Astrocyte of the cerebellum (primary cell): ENCODE data around the gene A2ML1.

Experiments used
- DNase-seq: peaks from one replicate; pipeline ENCODE4 v3.0.0-alpha.2; 2011; ENCODE audit warnings: low read depth
- H3K4me3 ChIP-seq: 2 replicates; pipeline ENCODE4 v1.5.1; 2011; ENCODE audit warnings: mild to moderate bottlenecking, low read depth, low read length, moderate library complexity
- in situ Hi-C: cut with HindIII; loops from 2 replicates; pipeline ENCODE4 v1.10.0; 2017; ENCODE audit warnings: low sequenced_read_pairs
- TF ChIP-seq, protein P1 (sequence below): IDR thresholded peaks from 2 replicates; pipeline ENCODE4 v1.5.1; 2012; ENCODE audit warnings: low read length, low read depth, moderate library complexity, mild to moderate bottlenecking; ENCODE audit errors: missing control alignments

Gene A2ML1

DNA sequence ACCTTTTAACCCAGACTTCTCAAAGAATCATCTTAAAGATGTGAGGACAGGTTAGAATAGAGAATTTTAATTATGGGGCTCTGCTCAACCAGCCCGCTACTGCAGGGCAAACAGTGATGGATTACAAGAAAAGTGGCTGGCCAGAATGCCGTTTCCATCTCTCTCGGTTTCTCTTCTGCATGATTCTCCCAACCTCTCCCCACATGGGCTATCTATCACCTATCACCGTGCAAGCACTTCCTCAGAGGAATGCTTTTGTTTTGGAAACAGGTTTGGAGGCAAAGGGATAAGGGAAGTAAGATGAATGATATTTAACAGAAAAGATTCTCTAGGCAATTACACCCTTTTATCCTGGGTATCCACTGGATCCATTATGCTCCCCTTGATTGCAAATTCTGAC is 54.5 kb downstream of the A2ML1 start:
- TF ChIP-seq, protein P1, sequence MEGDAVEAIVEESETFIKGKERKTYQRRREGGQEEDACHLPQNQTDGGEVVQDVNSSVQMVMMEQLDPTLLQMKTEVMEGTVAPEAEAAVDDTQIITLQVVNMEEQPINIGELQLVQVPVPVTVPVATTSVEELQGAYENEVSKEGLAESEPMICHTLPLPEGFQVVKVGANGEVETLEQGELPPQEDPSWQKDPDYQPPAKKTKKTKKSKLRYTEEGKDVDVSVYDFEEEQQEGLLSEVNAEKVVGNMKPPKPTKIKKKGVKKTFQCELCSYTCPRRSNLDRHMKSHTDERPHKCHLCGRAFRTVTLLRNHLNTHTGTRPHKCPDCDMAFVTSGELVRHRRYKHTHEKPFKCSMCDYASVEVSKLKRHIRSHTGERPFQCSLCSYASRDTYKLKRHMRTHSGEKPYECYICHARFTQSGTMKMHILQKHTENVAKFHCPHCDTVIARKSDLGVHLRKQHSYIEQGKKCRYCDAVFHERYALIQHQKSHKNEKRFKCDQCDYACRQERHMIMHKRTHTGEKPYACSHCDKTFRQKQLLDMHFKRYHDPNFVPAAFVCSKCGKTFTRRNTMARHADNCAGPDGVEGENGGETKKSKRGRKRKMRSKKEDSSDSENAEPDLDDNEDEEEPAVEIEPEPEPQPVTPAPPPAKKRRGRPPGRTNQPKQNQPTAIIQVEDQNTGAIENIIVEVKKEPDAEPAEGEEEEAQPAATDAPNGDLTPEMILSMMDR: no peak
- in situ Hi-C loops: no loop called here
- no peak overlapping the region for H3K4me3 ChIP-seq
- no peak for DNase-seq

DNA sequence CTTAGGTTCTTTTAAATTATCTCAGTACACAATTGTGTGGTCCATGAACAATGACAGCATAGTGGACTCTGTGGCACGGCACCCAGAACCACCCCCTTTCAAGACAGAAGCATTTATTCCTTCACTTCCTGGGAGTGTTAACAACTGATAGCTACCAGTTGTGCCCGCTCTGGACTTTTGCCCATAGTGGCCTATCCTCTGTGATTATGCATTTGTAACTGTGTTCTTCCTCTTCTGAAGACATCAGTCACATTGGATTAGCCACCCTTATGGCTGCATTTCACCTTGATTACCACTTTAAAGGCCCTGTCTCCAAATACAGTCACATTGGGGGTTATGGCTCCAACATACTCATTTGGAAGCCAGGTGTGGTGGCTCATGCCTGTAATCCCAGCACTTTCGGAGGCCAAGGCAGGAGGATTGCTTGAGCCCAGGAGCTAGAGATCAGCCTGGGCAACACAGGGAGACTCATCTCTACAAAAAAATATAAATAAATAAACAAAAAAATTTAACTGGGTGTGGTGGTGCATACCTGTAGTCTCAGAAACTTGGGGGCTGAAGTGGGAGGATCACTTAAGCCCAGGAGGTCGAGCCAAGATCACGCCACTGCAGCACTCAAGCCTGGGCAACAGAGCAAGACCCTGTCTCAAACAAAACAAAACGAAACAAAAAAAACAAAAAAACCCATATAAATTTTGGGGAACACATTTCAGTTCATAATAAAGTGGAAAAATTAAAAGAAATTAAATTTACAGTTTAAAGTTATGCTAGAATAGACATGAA is 64.3 kb downstream of the A2ML1 start:
- H3K4me3 ChIP-seq: no peak overlapping the region
- no peak for DNase-seq
- TF ChIP-seq, protein P1: no peak
- in situ Hi-C loops: no loop called here

DNA sequence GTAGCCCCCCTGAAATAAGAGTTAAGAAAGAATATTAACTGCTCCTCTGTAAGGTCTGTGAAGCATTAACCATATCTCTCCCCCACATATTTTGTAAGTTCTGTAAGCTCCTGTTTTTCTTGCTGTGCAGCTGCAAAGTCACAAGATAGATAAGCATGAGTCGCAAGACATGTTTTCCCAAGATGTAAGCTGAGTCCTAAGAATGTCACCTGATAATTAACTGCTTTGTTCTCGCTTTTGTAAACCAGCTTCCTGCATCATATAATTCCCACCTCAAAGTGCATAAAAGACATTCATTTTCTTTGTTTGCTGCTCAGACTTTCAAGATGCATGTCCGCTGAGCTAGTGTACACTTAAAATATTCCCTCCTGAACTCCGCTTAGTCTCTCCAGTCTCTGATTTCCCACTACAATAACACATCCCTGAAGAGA is 64.9 kb downstream of the A2ML1 start:
- no peak overlapping the region for H3K4me3 ChIP-seq
- TF ChIP-seq, protein P1: no peak
- in situ Hi-C loops: no loop called here
- no peak for DNase-seq

DNA sequence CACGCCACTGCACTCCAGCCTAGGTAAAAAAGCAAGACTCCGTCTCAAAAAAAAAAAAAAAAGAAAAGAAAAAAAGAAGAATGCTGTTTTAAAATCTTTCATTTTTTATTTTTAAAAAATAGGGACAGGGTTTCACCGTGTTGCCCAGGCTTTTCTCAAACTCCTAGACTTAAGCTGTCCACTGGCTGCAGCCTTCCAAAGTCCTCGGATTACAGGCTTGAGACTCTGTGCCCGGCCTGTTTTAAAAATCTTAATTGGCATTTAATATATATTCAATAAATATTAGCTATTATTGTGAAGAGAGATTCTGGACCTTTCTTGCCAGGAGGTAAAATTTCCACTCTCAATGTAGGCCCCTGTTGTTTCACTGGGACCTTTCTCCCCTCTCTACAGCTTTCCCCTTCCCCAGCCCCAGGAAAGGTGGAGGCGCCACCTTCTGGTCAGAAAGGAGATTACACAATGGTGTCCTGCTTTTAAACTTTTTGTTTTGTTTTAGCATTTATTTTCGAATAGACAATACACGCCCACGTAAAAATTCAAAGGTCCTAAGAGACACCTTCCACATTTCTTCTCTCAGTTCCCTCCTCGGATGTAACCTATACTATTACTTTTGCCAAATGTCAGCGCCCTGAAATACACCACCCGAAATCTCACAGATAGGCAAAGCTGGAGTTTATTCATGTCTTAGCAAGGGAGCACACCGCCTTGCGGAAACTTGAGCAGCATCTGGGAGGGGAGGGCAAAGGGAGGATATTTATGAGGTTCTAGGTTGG is 68.1 kb downstream of the A2ML1 start:
- H3K4me3 ChIP-seq: peak overlapping the region; percentile 54
- TF ChIP-seq, protein P1: peak; percentile 87
- in situ Hi-C loops: no loop called here
- DNase-seq: peak; percentile 22

DNA sequence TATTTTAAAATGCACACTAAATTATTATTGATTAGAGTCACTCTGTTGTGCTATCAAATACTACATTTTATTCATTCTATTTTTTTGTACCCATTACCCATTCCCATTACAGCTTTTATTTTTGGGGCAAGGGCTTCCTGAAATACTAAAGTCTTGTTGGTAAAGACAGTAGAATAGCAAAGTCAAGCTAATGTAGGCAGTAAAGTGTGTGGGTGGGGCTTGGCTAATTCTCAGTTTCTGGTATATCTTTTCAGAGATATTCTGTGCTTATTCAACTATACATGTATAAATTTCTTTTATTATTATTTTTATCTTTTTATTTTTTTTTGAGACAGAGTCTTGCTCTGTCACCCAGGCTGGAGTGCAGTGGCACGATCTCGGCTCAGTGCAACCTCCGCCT is 69.6 kb downstream of the A2ML1 start:
- TF ChIP-seq, protein P1: no peak
- H3K4me3 ChIP-seq: no peak overlapping the region
- no peak for DNase-seq
- in situ Hi-C loops: no loop called here

DNA sequence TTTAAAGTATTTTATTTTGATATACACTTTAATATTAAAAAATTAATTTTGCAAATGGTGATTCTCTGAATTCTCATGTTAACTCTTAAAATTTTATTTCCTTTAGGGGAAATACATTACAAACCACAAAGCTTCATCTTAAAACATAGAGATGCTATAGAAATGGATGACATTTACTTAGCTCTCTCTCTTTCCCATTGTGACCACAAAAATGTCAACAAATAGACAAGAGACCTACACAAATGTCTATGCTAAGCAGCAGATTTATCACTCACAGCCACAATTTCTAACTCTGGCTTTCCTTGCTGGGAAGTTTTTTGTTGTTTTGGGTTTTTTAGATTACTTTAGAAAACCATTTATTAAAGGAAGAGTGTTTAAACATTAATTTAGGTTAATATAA is 72.0 kb downstream of the A2ML1 start:
- no peak for DNase-seq
- TF ChIP-seq, protein P1: no peak
- in situ Hi-C loops: no loop called here
- H3K4me3 ChIP-seq: no peak overlapping the region
